ENCODE measurements around the gene CABLES2.

DNA sequence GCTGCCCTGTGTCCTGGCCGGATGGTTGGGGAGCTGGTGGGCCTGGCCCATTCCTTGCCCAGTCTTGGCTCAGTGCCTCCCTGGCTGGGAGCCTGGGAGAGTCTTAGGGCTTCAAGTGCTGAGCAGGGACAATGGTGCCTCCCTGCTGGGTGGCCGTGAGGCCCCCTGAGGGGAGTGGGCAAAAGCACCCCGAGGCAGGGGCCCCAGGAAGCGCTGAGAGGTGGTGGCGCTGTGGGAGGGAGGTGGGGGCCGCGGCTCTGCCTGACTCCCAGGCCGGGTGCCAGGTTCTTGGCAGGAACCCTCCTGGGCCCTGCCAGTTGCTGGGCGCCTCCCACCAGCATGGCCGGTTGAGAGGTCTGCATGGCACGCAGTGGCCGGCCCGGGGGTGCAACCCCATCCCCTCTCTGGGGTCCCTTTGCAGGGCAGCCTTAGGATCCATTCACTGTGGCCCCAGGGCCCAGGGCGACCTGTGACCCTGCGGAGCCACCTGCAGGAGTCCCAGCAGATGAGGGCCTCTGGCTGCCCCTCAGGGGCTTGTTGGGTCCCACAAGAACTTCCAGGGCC, 29.4 kb downstream of the CABLES2 start:
- TF ChIP-seq CTCF (IDR thresholded peaks at IDR 0.05) (no peak), EZH2 (IDR thresholded peaks at IDR 0.05) (no peak), EZH2phosphoT487 (IDR thresholded peaks at IDR 0.05) (no peak)
